ENCODE measurements around the gene GADD45A. TPM values are rescaled to one million over a fixed set of nuclear protein-coding genes. Genes with fewer than 3 reads are reported as not detected.

The GADD45A gene
- total RNA-seq, 1 donor from 2014 or later = 6.1 TPM

- FAIRE-seq (no peak), DNase-seq (ENCODE audit: low spot score in 2 of 2) (no peak)
Observed at GRCh38 chr1:67687198-67687545, 2.2 kb downstream of the GADD45A start.

- DNase-seq (ENCODE audit: low spot score in 2 of 2) = no peak
- no peak for FAIRE-seq
Observed at GRCh38 chr1:67687649-67688048, 2.6 kb downstream of the GADD45A start.

GRCh38 chr1:67688526-67689219, 3.7 kb downstream of the GADD45A start:
- no peak for FAIRE-seq

GRCh38 chr1:67689267-67690017, 4.4 kb downstream of the GADD45A start:
- DNase-seq (ENCODE audit: low spot score in 2 of 2) (no peak), FAIRE-seq (no peak)

More at GRCh38 chr1:67688526-67689219, 3.7 kb downstream of the GADD45A start:
- DNase-seq (ENCODE audit: low spot score in 2 of 2) = no peak

GRCh38 chr1:67690018-67690363, 5.0 kb downstream of the GADD45A start:
- FAIRE-seq (no peak), DNase-seq (ENCODE audit: low spot score in 2 of 2) (no peak)

GRCh38 chr1:67690411-67690810, 5.4 kb downstream of the GADD45A start:
- DNase-seq (ENCODE audit: low spot score in 2 of 2) (no peak), FAIRE-seq (no peak)

- no peak for FAIRE-seq
- no peak for DNase-seq (ENCODE audit: low spot score in 2 of 2)
Observed at GRCh38 chr1:67691712-67692111, 6.7 kb downstream of the GADD45A start.

GRCh38 chr1:67695963-67696362, 11.0 kb downstream of the GADD45A start:
- DNase-seq (ENCODE audit: low spot score in 2 of 2) = no peak

GRCh38 chr1:67696708-67697107, 11.7 kb downstream of the GADD45A start:
- no peak for FAIRE-seq
- no peak for DNase-seq (ENCODE audit: low spot score in 2 of 2)

More at GRCh38 chr1:67695963-67696362, 11.0 kb downstream of the GADD45A start:
- FAIRE-seq = no peak

- FAIRE-seq (no peak), DNase-seq (ENCODE audit: low spot score in 2 of 2) (no peak)
Observed at GRCh38 chr1:67700220-67700619, 15.2 kb downstream of the GADD45A start.

GRCh38 chr1:67700692-67701410, 15.8 kb downstream of the GADD45A start:
- FAIRE-seq (no peak), DNase-seq (ENCODE audit: low spot score in 2 of 2) (no peak)

- DNase-seq (ENCODE audit: low spot score in 2 of 2) (no peak), FAIRE-seq (no peak)
Observed at GRCh38 chr1:67701876-67702275, 16.9 kb downstream of the GADD45A start.

GRCh38 chr1:67704351-67704750, 19.4 kb downstream of the GADD45A start:
- DNase-seq (ENCODE audit: low spot score in 2 of 2) = no peak
- no peak for FAIRE-seq

- FAIRE-seq = no peak
- DNase-seq (ENCODE audit: low spot score in 2 of 2) = no peak
Observed at GRCh38 chr1:67705735-67706453, 20.9 kb downstream of the GADD45A start.

GRCh38 chr1:67708606-67709005, 23.6 kb downstream of the GADD45A start:
- DNase-seq (ENCODE audit: low spot score in 2 of 2) (no peak), FAIRE-seq (no peak)

GRCh38 chr1:67710417-67710816, 25.4 kb downstream of the GADD45A start:
- no peak for FAIRE-seq

GRCh38 chr1:67711158-67711854, 26.3 kb downstream of the GADD45A start:
- FAIRE-seq (no peak), DNase-seq (ENCODE audit: low spot score in 2 of 2) (no peak)

More at GRCh38 chr1:67710417-67710816, 25.4 kb downstream of the GADD45A start:
- DNase-seq (ENCODE audit: low spot score in 2 of 2) = no peak

GRCh38 chr1:67711855-67712212, 26.8 kb downstream of the GADD45A start:
- FAIRE-seq (no peak), DNase-seq (ENCODE audit: low spot score in 2 of 2) (no peak)

- DNase-seq (ENCODE audit: low spot score in 2 of 2) = no peak
- FAIRE-seq = no peak
Observed at GRCh38 chr1:67713057-67713846, 28.3 kb downstream of the GADD45A start.
